ENCODE measurements around the gene ZSCAN10. TPM values are rescaled to one million over a fixed set of nuclear protein-coding genes. Genes with fewer than 3 reads are reported as not detected.

Gene ZSCAN10
- total RNA-seq, 1 donor from 2014 or later: not detected

GRCh38 chr16:3112058-3112880 lies 13.2 kb upstream of the ZSCAN10 start, which contains the start of gene ZNF205:
TSS of gene ZNF205 (plus strand) at chr16:3112586. CDS start at chr16:3113431, 845 bp downstream.
- no peaks in the 10 kb centered on the region for H3K27me3 ChIP-seq
- peaks cover under 1 to 15% of the 10 kb centered on the region in 2 donors for H3K4me1 ChIP-seq
- peak within 1 kb of the TSS; percentile 62 to 84 for H3K4me3 ChIP-seq
- H3K36me3 ChIP-seq: peaks cover 16 to 22% of the 10 kb centered on the region in 2 donors
- peak within 1 kb of the TSS; percentile 8 to 42 for H3K27ac ChIP-seq
- intact Hi-C loops (cut with DNase I): no loop called here
- DNase-seq (ENCODE audit: low spot score in 2 of 2): peak in 1 of 2 donors; percentile 84
- no peak for TF ChIP-seq CTCF (IDR thresholded peaks at IDR 0.05)
- no peaks in the 10 kb centered on the region for H3K9me3 ChIP-seq

DNA sequence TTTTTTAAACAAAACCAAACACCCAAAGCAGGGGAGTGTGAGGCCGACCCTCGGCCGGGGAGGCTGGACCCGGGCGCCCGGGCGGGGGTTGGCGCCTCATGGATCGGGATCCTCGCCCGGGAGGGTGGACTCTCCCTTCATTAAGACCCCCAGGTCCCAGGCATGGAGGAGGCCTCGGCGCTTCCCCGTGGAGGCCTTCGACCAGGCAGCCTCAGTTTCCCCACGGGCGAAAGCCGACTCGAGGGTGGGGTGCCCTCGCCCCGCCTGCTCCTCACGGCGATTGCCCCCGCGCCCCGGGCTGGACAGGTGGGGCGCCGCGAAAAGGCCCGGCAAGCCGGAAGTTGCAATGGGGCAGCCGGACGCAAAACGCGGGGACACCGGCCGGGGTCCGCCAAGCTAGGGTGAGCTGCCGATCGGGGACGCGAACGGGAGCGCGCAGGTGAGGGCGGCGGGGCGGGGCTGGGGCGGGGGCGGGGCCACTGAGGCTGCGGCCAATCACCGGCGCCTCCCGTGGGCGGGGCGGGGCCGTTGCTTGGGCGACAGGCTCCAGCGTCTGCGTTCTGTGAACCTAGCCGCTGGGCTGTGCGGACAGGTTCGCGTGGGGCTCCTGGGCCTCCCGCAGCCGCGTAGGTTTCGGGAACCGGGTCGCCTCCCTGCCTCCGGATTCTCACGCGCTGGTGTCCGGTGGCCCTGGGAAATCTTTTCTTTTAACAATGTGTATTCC lies 7.3 kb upstream of the ZSCAN10 start:
- intact Hi-C loops (cut with DNase I): loop anchor here (1.0 kb wide), 3 partner anchors 18 to 47 kb away; no protein-coding TSS in a partner anchor
- H3K27me3 ChIP-seq: no peaks in the 10 kb centered on the region
- peak overlapping the region; percentile 46 to 48 for H3K27ac ChIP-seq
- H3K4me1 ChIP-seq: peaks cover 4 to 5% of the 10 kb centered on the region in 2 donors
- DNase-seq (ENCODE audit: low spot score in 2 of 2): peak; percentile 63 to 96
- peak overlapping the region; percentile 58 to 73 for H3K4me3 ChIP-seq
- H3K9me3 ChIP-seq: no peaks in the 10 kb centered on the region
- TF ChIP-seq CTCF (IDR thresholded peaks at IDR 0.05): no peak
- no peaks in the 10 kb centered on the region for H3K36me3 ChIP-seq

GRCh38 chr16:3101841-3102470 lies 2.9 kb upstream of the ZSCAN10 start:
- Histone ChIP-seq H3K4me3 (no peak overlapping the region), H3K4me1 (peaks cover under 1 to 8% of the 10 kb centered on the region in 2 donors), H3K27ac (no peak overlapping the region), H3K9me3 (no peaks in the 10 kb centered on the region), H3K36me3 (no peaks in the 10 kb centered on the region), H3K27me3 (no peaks in the 10 kb centered on the region)
- no peak for TF ChIP-seq CTCF (IDR thresholded peaks at IDR 0.05)
- intact Hi-C loops (cut with DNase I): no loop called here
- DNase-seq (ENCODE audit: low spot score in 2 of 2): no peak

- H3K27me3 ChIP-seq: no peaks in the 10 kb centered on the region
These were observed 2.1 kb upstream of the ZSCAN10 start for GRCh38 chr16:3101018-3101840.

More at GRCh38 chr16:3101018-3101840, 2.1 kb upstream of the ZSCAN10 start:
- DNase-seq (ENCODE audit: low spot score in 2 of 2): no peak
- Histone ChIP-seq H3K4me3 (no peak overlapping the region), H3K27ac (no peak overlapping the region), H3K4me1 (peaks cover 0 to 6% of the 10 kb centered on the region in 2 donors), H3K36me3 (no peaks in the 10 kb centered on the region), H3K9me3 (no peaks in the 10 kb centered on the region)
- intact Hi-C loops (cut with DNase I): no loop called here
- peak; percentile 14 to 26 (median 22) for TF ChIP-seq CTCF (IDR thresholded peaks at IDR 0.05)

All from ascending aorta (tissue), 2 donors.